Kidney epithelial cell (primary cell): Measurements from ENCODE around the gene ZNHIT6. TPM values are rescaled to one million over a fixed set of nuclear protein-coding genes. Genes with fewer than 3 reads are reported as not detected.

Experiments
- DNase-seq: peaks from one replicate; pipeline ENCODE4 v3.0.0-alpha.2; 2010; ENCODE audit warnings: low read depth
- H3K27me3 ChIP-seq: 2 replicates; pipeline ENCODE4 v1.6.0; 2011; ENCODE audit warnings: low read length; ENCODE audit not compliant: control insufficient read depth, insufficient read depth
- H3K36me3 ChIP-seq: 2 replicates; pipeline ENCODE4 v1.5.1; 2011; ENCODE audit warnings: low read length; ENCODE audit not compliant: control insufficient read depth, insufficient read depth
- H3K4me3 ChIP-seq: 2 replicates; pipeline ENCODE4 v1.5.1; 2011; ENCODE audit warnings: low read depth, mild to moderate bottlenecking, control low read depth, low read length
- total RNA-seq: library from RNA; depleted of rRNA; stranded (reverse); fragments of >200 nt; gene quantifications from 2 replicates; pipeline ENCODE4 v1.2.3, GENCODE V29; 2015
- TF ChIP-seq, protein P1 (sequence below): IDR thresholded peaks from 2 replicates; pipeline ENCODE4 v1.5.1; 2011; ENCODE audit warnings: mild to moderate bottlenecking, moderate library complexity, low read length, control low read depth, inconsistent platforms; ENCODE audit not compliant: insufficient read depth, poor library complexity, severe bottlenecking

ZNHIT6 gene
- total RNA-seq, 1 donor from 2014 or later, result 23.1 TPM

DNA sequence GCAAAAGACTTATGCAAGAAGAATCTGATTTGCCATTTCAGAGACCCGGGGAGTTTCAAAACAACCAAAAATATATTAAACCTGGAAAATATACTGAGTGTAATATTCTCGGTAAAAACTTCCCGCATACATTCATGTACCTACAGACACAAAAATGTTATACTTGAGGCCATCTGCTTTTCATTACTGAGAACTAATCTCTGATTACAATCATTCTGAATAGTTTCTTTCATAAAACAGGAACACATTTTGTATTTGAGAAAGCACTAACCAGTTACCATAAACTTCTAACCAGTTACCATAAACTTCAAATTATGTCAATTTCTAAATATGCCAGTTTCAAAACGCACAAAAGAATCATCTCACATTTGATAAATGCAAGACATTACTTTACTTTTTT, 7.8 kb downstream of the ZNHIT6 start:
- Histone ChIP-seq H3K36me3 (peaks cover 1% of the 10 kb centered on the region), H3K27me3 (no peaks in the 10 kb centered on the region), H3K4me3 (no peak overlapping the region)
- no peak for DNase-seq
- TF ChIP-seq, protein P1, sequence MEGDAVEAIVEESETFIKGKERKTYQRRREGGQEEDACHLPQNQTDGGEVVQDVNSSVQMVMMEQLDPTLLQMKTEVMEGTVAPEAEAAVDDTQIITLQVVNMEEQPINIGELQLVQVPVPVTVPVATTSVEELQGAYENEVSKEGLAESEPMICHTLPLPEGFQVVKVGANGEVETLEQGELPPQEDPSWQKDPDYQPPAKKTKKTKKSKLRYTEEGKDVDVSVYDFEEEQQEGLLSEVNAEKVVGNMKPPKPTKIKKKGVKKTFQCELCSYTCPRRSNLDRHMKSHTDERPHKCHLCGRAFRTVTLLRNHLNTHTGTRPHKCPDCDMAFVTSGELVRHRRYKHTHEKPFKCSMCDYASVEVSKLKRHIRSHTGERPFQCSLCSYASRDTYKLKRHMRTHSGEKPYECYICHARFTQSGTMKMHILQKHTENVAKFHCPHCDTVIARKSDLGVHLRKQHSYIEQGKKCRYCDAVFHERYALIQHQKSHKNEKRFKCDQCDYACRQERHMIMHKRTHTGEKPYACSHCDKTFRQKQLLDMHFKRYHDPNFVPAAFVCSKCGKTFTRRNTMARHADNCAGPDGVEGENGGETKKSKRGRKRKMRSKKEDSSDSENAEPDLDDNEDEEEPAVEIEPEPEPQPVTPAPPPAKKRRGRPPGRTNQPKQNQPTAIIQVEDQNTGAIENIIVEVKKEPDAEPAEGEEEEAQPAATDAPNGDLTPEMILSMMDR, result no peak

GRCh38 chr1:85697895-85698294, 10.3 kb downstream of the ZNHIT6 start:
- no peak for DNase-seq
- H3K4me3 ChIP-seq, result no peak overlapping the region
- no peaks in the 10 kb centered on the region for H3K36me3 ChIP-seq
- TF ChIP-seq, protein P1, result no peak
- no peaks in the 10 kb centered on the region for H3K27me3 ChIP-seq

GRCh38 chr1:85692730-85693314, 15.4 kb downstream of the ZNHIT6 start:
- Histone ChIP-seq H3K4me3 (no peak overlapping the region), H3K27me3 (no peaks in the 10 kb centered on the region), H3K36me3 (no peaks in the 10 kb centered on the region)
- TF ChIP-seq, protein P1, result peak; percentile 40
- DNase-seq, result peak; percentile 25

DNA sequence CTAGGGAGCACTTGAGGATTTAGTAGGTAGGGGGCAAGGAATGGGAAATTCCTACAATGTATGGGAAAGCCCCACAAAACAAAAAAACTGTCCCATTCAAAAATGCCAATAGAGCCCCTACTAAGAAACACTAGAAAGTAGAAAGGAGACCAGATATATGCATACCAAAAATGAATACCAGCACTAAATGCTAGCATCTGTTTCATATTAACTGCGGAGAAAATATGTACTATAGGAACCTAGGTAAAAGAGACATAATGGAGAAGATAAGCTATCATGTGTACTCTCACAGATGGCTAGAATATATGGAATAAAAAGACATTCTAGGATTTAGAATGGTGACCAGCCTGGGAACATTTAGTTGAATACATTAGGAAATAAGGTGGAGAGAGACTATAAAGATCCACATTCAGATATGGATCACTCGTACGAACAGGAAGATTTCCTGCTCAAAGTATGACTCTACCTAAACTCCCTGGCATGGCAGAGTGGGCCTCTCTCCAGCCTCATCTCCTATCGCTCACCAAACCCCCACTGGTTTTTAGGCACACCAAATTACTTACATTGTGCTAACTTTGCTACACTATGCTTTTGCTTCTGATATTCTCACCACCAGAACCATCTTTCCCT, 18.3 kb downstream of the ZNHIT6 start:
- no peaks in the 10 kb centered on the region for H3K27me3 ChIP-seq
- TF ChIP-seq, protein P1, result no peak
- H3K36me3 ChIP-seq, result no peaks in the 10 kb centered on the region
- no peak for DNase-seq
- H3K4me3 ChIP-seq, result no peak overlapping the region

GRCh38 chr1:85683292-85684025, 24.8 kb downstream of the ZNHIT6 start:
- no peak overlapping the region for H3K4me3 ChIP-seq
- H3K27me3 ChIP-seq, result no peaks in the 10 kb centered on the region
- DNase-seq, result no peak
- no peaks in the 10 kb centered on the region for H3K36me3 ChIP-seq
- TF ChIP-seq, protein P1, result no peak

GRCh38 chr1:85681087-85681486, 27.1 kb downstream of the ZNHIT6 start:
- Histone ChIP-seq H3K4me3 (no peak overlapping the region), H3K27me3 (no peaks in the 10 kb centered on the region), H3K36me3 (no peaks in the 10 kb centered on the region)
- TF ChIP-seq, protein P1, result no peak
- peak; percentile 75 for DNase-seq
